HG03108 (cell line): ENCODE measurements around the gene BICRA.
"Not testable (repeated sequence)": the region's sequence is repeated elsewhere in the genome, so short reads cannot be mapped to it uniquely, and the experiment has no call there.

Experiments used
- ATAC-seq: cut with Tn5 transposase; IDR thresholded peaks from one replicate; pipeline ENCODE4 v1.9.1; 2021; ENCODE audit warnings: moderate library complexity; ENCODE audit not compliant: unreplicated experiment

BICRA gene

DNA sequence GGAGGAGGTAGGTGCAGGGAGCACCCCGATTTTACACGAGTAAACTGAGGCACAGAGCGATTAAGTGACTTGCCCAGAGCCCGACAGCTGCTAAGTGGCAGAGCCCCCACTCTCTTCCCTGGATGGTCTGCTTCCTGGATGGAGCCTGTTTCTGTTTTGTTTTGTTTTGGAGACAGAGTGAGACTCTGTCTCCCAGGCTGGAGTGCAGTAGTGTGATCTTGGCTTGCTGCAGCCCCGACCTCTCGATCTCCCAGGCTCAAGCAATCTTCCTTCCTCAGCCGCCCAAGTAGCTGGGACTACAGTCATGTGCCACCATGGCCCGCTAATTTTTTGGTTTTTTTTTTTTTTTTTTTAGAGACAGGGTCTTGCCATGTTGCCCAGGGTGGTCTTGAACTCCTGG is 17.3 kb downstream of the BICRA start:
- ATAC-seq = no peak

DNA sequence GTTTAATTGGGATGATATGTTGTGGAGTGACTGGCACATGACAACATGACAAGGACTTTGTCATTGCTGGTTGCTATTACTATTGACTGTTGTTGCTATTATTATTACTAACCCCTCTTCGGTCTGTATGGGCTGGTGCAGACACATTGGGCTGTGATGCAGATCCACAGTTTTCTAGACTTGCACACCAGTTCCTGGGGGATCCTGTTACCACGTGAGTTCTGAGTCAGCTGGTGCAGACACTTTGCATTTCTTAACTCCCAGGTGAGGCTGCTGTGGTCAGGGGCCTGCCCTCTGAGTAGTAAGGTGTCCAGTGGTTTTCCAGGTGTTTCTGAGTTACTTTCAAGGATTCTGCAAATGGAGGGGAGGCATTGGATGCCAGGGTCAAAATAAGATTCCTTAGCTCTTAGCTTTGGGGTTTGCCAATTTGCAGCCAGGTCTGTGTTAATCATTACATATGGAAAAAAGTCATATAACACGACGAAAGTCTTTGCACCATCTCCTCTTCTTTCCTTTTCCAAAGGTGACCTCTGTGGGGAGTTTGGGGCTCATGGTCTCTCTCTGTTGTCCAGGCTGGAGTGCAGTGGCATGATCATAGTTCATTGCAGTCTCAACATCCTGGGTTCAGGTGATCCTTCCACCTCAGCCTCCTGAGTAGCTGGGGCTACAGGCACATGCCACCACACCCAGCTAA is 19.3 kb downstream of the BICRA start:
- ATAC-seq = no peak

DNA sequence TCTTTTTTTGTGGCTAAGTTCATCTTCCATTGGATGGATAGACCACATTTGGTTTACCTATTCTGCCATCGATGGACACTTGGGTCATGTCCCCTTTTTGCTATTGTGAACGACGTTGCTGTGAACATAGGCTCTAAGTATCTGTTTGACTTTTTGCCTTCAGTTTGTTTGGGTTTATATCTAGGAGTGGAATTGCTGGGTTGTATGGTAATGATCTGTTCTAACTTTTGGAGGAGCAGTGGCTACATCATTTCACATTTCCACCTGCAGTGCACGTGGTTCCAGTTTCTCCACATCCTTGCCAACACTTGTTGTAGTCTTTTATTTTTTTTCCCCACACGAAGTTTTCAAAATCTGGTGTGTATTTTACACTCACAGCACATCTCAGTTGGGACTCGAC is 21.7 kb downstream of the BICRA start:
- ATAC-seq = no peak

DNA sequence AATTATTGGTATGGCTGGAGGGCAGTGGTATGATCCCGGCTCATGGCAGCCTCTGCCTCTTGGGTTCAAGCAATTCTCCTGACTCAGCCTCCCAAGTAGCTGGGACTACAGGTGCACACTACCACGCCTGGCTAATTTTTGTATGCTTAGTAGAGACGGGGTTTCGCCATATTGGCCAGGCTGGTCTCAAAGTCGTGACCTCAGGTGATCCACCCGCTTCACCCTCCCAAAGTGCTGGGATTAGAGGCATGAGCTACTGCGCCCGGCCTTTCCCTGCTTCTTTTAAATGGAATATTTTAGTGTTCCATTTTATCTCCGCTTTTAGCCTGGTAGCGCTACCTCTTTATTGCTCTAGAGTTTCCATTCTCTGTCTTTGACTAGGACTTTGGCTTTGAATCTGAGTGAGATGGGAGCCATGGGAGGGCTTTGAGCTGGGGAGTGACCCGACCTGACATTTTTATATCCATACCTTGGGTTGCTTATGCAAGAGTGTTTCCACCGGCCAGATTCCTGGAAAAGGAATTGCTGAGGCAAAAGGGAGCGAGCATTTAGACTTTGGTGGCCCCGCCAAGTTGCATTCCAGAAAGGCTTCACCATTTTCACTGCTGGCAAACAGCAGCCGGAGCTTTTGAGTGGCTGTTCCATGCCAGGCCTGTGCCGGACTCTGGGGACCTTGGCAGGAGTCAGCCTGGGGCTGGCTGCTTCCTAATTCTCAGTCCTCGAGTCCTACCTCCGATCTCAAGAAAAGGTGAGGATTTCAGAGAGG is 22.9 kb downstream of the BICRA start:
- ATAC-seq = no peak

DNA sequence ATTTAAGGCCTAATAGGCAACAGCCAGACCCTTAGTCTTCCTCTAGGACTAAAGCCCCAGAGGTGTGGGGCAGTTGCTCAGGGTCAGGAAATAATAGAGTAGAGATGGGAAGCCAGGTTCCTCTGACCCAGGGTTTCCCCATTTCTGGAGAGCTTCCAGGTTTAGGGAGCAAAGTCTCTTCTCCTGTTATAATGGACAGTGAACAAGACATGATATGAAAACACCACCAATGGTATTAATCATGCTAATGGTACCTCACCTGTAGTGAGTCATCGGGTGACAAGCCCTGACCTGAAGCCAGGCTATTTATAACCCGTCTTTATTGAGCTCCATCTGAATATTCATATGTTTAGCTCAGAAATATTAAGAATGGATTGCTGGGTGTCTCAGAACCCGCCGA is 24.6 kb downstream of the BICRA start:
- ATAC-seq = no peak

DNA sequence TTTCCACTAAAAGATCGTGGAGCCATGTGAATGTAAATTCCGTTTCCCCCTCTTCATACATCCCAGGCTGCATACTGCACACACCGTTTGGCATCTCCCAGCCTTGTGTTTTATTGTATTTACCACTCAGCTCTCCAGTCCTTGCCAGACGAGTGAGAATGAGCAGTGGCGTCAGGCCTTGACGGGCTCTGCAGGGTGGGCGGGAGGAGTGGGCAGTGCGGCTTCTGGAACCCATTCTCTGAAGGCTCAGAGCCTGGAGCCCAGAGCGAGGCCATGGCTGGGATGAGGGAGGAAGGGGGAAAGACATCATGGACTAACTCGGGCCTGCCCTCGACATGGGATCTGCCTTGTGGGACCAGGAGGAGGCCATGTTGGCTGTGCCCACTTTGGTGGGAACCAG is 25.1 kb downstream of the BICRA start:
- ATAC-seq = no peak

DNA sequence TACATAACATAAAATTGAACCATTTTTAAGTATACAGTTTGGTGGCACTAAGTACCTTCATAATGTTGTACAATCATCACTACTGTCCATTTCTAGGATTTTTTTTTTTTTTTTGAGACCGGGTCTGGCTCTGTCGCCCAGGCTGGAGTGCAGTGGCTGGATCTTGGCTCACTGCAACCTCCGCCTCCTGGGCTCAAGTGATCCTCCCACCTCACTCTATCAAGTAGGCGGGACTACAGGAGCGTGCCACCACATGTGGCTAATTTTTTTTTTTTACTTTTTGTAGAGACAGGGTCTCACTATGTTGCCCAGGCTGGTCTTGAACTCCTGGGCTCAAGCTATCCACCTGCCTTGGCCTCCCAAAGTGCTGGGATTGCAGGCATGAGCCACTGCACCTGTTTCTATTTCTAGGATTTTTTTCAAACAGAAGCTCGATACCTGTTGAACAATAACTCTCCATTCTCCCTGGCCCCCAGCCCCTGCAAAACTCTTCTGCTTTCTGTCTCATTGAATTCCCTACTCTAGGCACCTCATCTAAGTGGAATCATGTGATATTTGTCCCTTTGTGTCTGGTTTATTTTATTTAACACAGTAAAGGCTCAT is 26.3 kb downstream of the BICRA start:
- not testable (repeated sequence) for ATAC-seq

DNA sequence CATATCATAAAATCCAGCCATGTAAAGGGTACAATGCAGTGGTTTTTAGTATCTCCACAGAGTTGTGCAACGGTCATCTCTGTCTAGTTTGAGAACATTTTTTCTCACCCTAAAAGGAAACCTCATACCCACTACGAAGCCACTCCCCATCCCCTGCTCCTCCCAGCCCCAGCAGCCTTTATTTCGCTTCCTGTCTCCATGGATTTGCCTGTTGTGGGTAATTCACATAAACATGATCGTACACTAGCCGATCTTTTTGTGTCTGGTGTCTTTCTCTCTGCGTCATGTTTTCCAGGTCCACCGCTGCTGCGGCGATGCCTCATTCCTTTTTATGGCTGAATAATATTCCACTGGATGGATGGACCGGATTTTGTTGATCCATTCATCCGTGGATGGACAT is 28.6 kb downstream of the BICRA start:
- no peak for ATAC-seq

DNA sequence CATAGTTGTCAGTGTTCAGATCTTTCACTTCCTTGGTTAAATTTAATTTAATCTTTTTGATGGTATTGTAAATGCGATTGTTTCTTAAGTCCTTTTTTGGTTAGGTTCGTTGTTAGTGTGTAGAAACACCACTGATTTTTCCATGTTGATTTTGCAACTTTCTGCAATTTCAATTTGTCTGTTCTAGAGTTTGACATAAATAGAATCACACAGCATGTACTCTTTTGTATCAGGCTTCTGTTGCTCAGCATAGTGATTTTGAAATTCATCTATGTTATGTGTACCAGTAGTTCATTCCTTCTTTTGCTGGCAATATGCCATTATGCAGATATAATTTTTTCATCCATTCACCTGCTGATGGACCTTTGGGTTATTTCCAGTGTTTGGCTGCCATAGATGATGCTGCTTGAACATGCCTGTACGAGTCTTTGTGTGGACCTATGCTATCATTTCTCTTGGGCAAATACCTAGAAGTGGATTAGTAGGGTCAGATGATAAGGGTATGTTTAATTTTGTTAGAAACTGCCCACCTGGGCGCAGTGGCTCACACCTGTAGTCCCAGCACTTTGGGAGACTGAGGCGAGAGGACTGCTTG is 33.1 kb downstream of the BICRA start:
- ATAC-seq = no peak

DNA sequence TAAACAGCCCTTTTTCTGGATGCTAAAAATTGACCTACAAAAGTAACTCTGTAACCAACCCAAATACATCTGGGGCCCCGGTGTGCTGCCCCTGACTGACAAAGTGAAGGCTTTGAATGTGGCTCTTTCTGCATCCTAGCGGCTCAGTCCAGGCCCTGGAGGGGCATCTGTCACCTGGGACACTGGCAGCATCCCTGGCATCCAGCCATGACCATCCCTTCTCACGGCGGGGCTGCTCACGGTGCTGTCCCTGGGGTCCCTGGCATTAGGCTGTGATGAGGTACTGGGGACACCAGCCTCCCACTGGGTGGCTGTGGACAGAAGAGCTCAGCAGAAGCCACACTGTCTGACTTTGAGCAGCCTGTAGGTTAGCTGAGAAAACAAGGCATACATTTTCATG is 34.3 kb downstream of the BICRA start:
- ATAC-seq = no peak

DNA sequence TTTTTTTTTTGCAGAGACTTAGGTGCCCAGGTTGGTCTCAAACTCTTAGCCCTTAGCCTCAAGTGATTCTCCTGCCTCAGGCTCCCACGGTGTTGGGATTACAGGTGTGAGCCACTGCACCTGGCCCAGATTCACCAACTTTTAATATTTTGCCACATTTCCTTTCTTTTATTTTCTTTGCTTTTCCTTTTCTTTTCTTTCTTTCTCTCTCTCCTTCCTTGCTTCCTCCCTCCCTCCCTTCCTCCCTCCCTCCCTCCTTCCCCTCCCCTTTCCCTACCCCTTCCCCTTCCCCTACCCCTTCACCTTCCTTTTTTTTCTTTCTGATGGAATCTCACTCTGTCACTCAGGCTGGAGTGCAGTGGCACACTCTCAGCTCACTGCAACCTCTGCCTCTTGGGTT is 35.3 kb downstream of the BICRA start:
- ATAC-seq = no peak

DNA sequence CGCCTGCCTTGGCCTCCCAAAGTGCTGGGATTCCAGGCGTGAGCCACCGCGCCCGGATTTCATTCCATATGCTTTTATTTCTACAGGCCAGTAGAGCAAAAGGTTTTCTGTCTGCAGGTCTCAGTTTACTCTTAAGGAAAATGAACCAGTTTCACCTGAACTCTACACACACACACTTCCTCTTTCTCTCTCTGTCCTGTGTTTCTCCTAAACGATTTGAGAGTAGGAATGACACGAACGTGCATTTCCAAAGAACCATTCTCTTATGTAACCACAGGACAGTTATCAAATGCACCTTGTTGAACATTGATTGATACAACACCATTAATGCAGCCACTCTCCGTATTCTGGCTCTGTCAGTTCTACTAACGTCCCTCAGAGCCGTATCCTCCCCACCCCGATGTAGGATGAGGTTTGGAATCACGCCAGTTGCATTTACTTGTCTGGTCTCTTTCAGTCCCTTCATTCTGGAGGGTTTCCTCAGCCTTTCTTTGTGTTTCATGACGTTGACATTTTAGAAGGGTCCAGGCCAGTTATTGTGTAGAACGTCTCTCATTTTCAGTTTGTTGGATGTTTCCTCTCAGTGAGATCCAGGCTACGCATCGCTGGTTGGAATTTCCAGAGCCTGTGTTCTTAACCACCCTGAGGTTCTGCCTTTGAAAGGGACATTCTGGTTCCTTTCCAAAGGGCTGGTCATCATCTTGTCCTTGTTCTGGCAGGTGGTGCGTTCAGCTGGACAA is 36.0 kb downstream of the BICRA start:
- ATAC-seq = no peak

DNA sequence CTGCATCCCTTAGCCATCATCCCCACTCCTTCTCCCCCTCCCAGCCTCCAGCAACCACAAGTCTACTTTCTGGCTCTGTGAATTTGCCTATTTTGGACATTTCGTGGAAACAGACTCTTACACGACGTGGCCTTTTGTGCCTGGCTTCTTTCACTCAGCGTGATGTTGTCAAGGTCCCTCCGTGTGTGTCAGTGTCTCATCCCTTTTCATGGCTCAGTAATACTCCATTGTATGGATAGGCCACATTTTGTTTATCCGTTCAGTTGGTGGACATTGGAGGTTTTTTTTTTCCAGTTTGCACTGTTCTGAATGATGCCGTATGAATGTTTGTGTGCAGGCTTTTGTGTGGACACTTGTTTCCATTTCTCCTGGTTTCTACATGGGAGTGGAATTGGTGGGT is 38.0 kb downstream of the BICRA start:
- no peak for ATAC-seq

DNA sequence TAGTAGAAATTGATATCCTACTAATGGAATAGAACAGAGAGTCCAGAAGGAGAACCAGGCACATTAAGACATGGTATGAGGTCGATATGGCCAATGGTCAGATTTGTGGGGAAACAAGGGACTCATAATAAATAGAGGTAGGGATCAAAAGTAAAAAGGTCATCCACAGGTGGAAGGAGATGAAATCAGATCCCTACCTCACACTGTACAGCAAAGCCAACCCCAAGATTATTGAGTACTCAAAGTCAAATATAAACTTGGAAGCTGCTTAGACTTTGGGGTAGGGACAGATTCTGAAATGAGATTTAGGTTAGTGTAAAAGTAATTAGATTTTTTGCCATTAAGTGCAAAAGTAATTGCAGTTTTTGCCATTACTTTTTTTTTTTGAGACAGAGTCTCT is 40.7 kb downstream of the BICRA start:
- no peak for ATAC-seq

DNA sequence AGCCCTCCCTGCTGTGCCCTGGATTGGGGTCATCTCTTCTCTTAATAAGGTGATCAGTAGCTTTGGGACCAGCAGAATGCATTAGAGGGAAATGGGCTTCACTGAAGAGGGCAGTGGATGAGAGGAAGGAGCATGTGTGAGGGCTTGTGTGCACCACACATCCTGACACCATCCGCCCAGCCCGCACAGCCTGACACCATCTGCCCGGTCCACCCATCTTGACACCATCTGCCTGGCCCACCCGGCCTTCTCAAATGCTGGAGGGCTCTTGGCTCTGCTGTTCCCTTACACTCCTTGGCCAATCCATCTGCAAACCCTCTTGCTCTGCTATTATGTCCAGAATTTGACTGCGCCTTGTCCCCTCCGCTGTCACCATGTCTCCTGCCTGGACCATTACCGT is 41.8 kb downstream of the BICRA start:
- no peak for ATAC-seq

DNA sequence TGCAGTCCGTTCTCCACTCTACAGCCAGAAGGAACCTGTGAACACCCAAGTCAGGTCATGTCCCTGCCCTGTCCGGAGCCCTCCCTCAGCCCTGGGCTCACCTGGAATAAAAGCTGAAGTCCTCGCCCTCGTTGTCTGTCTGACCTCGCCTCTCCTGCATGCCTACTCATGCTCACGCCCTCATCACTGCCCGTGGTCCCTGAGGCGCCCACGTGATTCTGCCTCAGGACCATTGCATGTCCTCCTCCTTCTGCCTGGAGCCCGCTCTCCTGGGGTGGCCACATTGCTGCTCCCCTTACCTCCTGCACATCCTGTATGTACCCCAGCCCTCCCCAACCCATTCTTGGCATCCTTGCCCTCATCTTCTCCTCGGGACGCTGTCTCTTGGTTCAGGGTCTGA is 42.2 kb downstream of the BICRA start:
- ATAC-seq = no peak

DNA sequence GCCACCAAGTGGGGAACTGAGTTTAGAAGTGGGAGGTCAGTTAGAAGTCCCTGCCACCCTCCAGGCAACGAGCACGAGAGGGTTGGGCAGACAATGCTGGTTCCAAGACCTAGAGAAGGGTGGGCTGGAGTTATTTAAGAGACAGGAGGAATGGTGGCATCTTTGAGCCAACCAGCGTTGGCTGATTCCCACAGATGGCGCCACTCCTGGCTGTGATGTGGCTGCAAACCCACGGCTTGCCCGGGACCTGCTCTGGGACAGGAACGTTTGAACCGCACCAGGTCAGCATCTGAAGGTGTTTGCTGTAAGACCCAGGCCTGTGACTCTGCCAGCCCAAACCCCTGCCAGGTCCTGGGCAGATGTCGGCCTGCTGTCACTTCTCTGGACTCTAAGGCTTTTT is 42.8 kb downstream of the BICRA start:
- ATAC-seq = no peak

DNA sequence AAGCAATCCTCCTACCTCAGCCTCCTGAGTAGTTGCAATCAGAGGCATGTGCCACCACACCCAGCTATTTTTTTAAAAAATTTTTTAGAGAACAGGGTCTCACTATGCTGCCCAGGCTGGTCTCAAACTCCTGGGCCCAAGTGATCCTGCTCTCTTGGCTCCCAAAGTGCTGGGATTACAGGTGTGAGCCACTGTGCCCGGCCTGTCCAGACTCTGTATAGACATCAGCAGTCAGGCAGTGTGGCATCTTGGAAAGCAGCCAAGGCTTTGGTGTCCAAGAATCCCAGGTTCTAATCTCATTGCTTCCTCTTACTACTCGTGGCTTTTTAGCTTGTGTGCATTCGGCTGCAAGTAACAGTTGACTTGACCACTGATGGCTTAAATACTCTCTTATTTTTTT is 43.4 kb downstream of the BICRA start:
- no peak for ATAC-seq

DNA sequence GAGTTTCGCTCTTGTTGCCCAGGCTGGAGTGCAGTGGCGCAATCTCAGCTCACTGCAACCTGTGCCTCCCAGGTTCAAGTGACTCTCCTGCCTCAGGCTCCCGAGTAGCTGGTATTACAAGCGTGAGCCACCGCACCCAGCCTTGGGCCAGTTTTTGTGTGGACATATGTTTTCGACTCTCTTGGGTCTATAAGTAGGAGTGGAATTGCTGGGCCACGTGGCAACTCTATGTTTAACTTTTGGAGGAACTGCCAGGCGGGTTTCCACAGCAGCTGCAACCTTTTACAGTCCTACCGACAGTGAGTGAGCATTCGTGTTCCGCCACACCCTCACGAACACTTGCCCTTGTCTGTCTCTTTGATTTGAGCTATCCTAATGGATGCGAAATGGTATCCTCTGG is 44.9 kb downstream of the BICRA start:
- ATAC-seq = no peak

DNA sequence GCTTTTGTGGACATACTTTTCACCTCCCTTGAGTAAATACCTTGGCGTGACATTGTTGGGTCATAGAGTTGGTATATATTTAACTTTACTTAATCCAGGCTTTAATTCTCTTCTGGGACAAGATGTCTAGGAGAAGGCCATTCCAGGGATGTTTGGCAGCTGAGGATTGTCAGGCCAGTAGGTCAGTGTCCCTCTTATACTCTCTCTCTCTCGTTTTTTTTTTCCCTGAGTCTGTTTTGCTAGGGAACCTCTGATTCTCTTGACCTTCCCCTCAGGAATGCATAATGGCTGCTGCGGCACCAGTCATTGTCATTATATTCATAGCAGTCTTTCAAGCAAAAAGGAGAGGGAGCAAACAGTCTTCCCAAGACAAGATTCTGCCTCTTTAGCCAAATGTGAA is 48.8 kb downstream of the BICRA start:
- ATAC-seq = no peak
